Spleen (tissue), 7 donors: ENCODE measurements around the gene SPRN.
"Not testable (repeated sequence)": the region's sequence is repeated elsewhere in the genome, so short reads cannot be mapped to it uniquely, and the experiment has no call there.

Experiments used
- POLR2A ChIP-seq, 3 donors: fragments of 450-650 bp; IDR thresholded peaks; one replicate each; pipeline ENCODE4 v1.5.1; 2017; ENCODE audit warnings: antibody characterized with exemption in 3 of 3, mild to moderate bottlenecking in 1 of 3
- POLR2AphosphoS5 ChIP-seq, 3 donors: sonication (generic); formaldehyde crosslinking; IDR thresholded peaks; one replicate each; pipeline ENCODE4 v1.5.1; 2017; ENCODE audit warnings: antibody characterized with exemption in 3 of 3
- TF ChIP-seq, protein P1 (sequence below), 11 experiments: fragments of 200-600 bp in 7 of 11; fragments of 450-650 bp in 4 of 11; sonication (generic) in 4 of 11; IDR thresholded peaks in 8 of 11; conservative IDR thresholded peaks in 3 of 11; 1 replicate in 7 of 11; 2 replicates in 4 of 11; pipeline versions ENCODE4 v1.4.0 to v1.8.0; 2016 to 2021; ENCODE audit warnings: antibody characterized with exemption in 11 of 11, inconsistent platforms in 4 of 11, mild to moderate bottlenecking in 1 of 11
- donor health status: DM: no; HTN: no; CAD: no; lungs with moderate emphysema.
- donor health status: DM: no; HTN: no; CAD: no.
- donor health status: DM: no; HTN: no; CAD: no.

DNA sequence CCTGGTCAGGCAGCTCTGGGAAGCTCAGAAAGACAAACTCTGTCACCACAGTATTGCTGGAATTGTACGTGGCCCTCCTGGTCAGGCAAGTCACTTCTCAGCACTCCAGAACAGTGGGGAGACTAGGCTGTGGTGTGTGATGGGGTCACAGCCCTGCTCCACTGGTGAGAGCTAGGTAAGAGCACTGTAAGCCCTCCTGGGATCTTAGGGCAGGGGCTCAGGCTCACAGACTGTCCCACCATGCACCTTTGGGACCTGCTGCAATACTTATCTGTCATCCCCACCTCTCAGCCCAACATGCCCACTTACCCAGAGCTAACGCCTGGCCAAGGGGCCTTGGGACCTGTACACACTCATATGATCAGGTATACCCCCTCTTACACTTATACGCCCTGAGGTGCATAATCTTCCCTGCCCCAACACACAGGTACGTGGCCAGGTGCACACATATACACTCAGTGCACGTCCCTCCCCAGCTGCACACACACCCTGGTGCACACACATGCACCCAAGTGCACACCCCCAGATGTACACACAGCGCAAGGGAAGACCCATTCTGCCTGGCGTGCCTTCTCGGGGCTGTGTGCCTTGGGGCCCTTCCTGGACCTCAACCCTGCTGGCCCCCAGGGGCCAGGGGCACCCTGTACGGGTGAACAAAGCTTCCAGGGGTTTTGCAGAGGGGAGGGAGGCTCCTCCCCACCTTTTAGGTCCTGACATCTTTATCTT lies 7.6 kb upstream of the SPRN start:
- TF ChIP-seq, protein P1, sequence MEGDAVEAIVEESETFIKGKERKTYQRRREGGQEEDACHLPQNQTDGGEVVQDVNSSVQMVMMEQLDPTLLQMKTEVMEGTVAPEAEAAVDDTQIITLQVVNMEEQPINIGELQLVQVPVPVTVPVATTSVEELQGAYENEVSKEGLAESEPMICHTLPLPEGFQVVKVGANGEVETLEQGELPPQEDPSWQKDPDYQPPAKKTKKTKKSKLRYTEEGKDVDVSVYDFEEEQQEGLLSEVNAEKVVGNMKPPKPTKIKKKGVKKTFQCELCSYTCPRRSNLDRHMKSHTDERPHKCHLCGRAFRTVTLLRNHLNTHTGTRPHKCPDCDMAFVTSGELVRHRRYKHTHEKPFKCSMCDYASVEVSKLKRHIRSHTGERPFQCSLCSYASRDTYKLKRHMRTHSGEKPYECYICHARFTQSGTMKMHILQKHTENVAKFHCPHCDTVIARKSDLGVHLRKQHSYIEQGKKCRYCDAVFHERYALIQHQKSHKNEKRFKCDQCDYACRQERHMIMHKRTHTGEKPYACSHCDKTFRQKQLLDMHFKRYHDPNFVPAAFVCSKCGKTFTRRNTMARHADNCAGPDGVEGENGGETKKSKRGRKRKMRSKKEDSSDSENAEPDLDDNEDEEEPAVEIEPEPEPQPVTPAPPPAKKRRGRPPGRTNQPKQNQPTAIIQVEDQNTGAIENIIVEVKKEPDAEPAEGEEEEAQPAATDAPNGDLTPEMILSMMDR (IDR thresholded peaks at IDR 0.05 in 8 of 11, conservative IDR thresholded peaks at IDR 0.05 in 3 of 11), result not testable (repeated sequence)
- TF ChIP-seq POLR2AphosphoS5, POLR2A (IDR thresholded peaks at IDR 0.05): not testable (repeated sequence)
